RWPE1 (cell line): Measurements from ENCODE around the gene INPP5A.

Source experiments
- CTCF ChIA-PET: fragments of 350-600 bp; sonication (Branson Sonifier 250); formaldehyde crosslinking; extraction: SDS; loops from one replicate; lab custom pipeline; 2021; lab: Yijun Ruan, JAX
- POLR2A ChIA-PET: fragments of 400-600 bp; formaldehyde crosslinking; extraction: SDS; loops from one replicate; lab custom pipeline; 2020; ENCODE audit warnings: antibody characterized with exemption; ENCODE audit not compliant: low non-redundant PET; lab: Yijun Ruan, JAX
- DNase-seq: peaks from one replicate; pipeline ENCODE4 v3.0.0; 2012; ENCODE audit warnings: low spot score
- H3K27ac ChIP-seq: fragments of 450-650 bp; 2 replicates; pipeline ENCODE4 v1.5.1; 2017
- CTCF ChIP-seq: fragments of 450-650 bp; conservative IDR thresholded peaks from 2 replicates; pipeline ENCODE4 v1.5.1; 2017; ENCODE audit warnings: low read depth, mild to moderate bottlenecking

INPP5A gene

GRCh38 chr10:132807621-132808049, 270.0 kb downstream of the INPP5A start:
- POLR2A ChIA-PET, result no interaction called here

GRCh38 chr10:132808383-132809231, 271.0 kb downstream of the INPP5A start:
- no peak for TF ChIP-seq CTCF
- H3K27ac ChIP-seq, result no peak overlapping the region
- POLR2A ChIA-PET, result no interaction called here
- CTCF ChIA-PET, result interaction anchor here (0.6 kb wide), 1 partner anchor 313 kb away, joined by 3 read pairs; no protein-coding TSS in a partner anchor
- no peak for DNase-seq

More at GRCh38 chr10:132807621-132808049, 270.0 kb downstream of the INPP5A start:
- H3K27ac ChIP-seq, result no peak overlapping the region
- CTCF ChIA-PET, result interaction anchor here (0.6 kb wide), 1 partner anchor 13 kb away, joined by 4 read pairs; no protein-coding TSS in a partner anchor
- DNase-seq, result no peak
- no peak for TF ChIP-seq CTCF

- TF ChIP-seq CTCF, result no peak
- POLR2A ChIA-PET, result no interaction called here
- CTCF ChIA-PET, result no interaction called here
- DNase-seq, result no peak
- no peak overlapping the region for H3K27ac ChIP-seq
Measured at GRCh38 chr10:132809232-132810140, 271.9 kb downstream of the INPP5A start.

- no peak for TF ChIP-seq CTCF
- ChIA-PET CTCF (no interaction called here), POLR2A (no interaction called here)
Measured at GRCh38 chr10:132810141-132810806, 272.7 kb downstream of the INPP5A start.

GRCh38 chr10:132810807-132811700, 273.5 kb downstream of the INPP5A start:
- ChIA-PET CTCF (no interaction called here), POLR2A (no interaction called here)
- H3K27ac ChIP-seq, result no peak overlapping the region
- no peak for TF ChIP-seq CTCF
- no peak for DNase-seq

More at GRCh38 chr10:132810141-132810806, 272.7 kb downstream of the INPP5A start:
- no peak overlapping the region for H3K27ac ChIP-seq
- DNase-seq, result no peak
